IMR-90 (cell line): ENCODE results near the gene MEDAG. TPM values are rescaled to one million over a fixed set of nuclear protein-coding genes. Genes with fewer than 3 reads are reported as not detected.

Experiments used
- polyA plus RNA-seq, 3 experiments: library from polyadenylated mRNA; depleted of rRNA; stranded (reverse); fragments of >200 nt; gene quantifications; 2 replicates each; pipeline ENCODE4 v1.2.3, GENCODE V29; 2012; ENCODE audit warnings: low replicate concordance in 1 of 3
- total RNA-seq: library from RNA; depleted of rRNA; stranded (reverse); fragments of >200 nt; gene quantifications from 2 replicates; pipeline ENCODE4 v1.2.3, GENCODE V29; 2012; rRNA removed

Gene MEDAG
- total and polyA plus RNA-seq, 2 of the 4 experiments (the other 2 are of a cell fraction): 0.32 to 0.36 TPM

Other genes with a start within 250 kb of the MEDAG start
- 0.28 TPM in 1 of 2 replicates, not detected in the other for gene ALOX5AP, start 170.7 kb upstream of the MEDAG start, total RNA-seq
- 0.62 and 0.63 TPM in 2 replicates for gene ALOX5AP, start 170.7 kb upstream of the MEDAG start, polyA plus RNA-seq (2012; rRNA removed)
- gene TEX26, start 26.4 kb downstream of the MEDAG start, total RNA-seq: not detected in 2 replicates
- not detected in 2 replicates for gene TEX26, start 26.4 kb downstream of the MEDAG start, polyA plus RNA-seq (2012; rRNA removed)